ENCODE measurements around the gene CAPN5.

CAPN5 gene

DNA sequence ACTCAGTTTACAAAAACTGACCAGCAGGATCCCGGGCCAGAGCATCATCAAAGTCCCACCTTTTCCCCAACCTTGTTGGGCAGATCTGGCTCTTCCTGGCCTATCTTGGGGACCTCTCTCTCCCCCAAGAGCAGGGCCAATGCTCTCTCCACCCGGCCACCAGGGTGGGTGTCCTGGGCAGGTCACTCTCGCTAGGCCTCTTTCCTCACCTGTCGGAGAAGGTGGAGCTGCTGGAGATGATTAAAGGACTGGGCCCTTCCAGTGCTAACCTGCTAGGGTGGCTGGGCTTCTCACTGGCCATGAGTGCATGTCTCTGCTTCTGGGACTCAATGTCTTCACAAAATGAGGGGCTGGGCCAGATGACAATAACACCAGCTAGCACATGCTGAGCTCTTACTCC, 2.9 kb upstream of the CAPN5 start:
- no peak for DNase-seq (ENCODE audit: low read depth in 2 of 2)

DNA sequence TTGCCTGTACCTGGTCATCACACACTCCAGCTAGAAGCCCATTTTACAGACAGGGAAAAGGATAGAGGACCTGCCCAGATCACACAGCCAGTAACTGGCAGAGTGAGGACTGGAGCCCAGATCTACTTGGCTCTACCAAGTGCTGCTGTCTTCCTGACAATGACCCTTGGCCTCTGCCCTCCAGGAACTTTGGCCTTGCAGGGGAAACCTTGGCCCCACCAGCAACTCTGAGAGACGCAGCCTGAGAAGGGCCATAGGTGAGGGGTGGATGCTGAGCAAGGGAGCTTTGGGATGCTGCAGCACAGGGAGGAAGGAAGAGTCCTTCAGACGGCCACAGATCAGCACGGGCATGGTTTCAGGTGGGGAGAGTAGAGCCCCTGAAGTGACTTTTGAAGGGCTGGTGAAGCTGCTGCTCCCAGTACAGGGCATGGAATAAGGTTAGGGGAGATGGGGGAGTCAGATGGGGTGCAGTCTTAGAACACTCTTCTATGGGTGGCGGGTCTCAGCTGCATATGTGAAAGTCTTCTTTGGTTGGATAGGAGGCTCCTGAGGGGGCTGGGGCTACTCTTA, 2.0 kb upstream of the CAPN5 start:
- DNase-seq (ENCODE audit: low read depth in 2 of 2): no peak

GRCh38 chr11:77065878-77066228, 918 bp upstream of the CAPN5 start:
- DNase-seq (ENCODE audit: low read depth in 2 of 2): no peak

- no peak for DNase-seq (ENCODE audit: low read depth in 2 of 2)
These were observed 1.2 kb downstream of the CAPN5 start for GRCh38 chr11:77067861-77068443.

- DNase-seq (ENCODE audit: low read depth in 2 of 2): no peak
These were observed 1.9 kb downstream of the CAPN5 start for GRCh38 chr11:77068457-77069335.

DNA sequence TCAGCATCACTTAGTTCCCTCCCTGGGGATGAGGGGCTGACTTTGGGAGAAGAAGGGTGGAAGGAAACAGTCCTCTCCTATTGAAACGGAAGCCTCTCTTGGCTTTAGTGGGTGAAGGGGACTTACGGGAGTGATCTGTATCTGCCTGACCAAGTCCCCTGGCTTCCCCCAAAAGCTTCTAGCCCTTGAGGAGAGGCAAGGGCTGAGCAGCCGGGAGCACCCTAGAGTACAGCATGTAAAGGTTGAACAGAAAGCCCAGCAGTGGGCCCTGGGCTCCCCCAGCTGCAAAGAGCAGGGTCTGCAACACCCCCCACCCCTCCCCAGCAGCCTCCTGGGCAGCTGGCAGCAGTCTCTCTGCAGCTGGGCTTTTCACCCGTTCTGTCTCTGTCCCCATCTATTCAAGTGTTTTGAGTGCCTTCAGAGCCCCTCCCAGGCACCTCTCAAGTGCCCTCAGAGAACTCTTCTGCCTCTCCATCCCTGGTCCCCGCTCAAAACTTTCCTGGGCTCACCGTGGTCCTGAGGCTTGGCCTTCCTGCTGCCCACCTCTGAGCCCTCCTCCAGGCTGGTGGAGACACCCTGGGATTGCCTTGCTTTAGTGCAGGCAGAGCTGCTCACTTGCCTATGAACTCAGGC, 2.7 kb downstream of the CAPN5 start:
- no peak for DNase-seq (ENCODE audit: low read depth in 2 of 2)

DNA sequence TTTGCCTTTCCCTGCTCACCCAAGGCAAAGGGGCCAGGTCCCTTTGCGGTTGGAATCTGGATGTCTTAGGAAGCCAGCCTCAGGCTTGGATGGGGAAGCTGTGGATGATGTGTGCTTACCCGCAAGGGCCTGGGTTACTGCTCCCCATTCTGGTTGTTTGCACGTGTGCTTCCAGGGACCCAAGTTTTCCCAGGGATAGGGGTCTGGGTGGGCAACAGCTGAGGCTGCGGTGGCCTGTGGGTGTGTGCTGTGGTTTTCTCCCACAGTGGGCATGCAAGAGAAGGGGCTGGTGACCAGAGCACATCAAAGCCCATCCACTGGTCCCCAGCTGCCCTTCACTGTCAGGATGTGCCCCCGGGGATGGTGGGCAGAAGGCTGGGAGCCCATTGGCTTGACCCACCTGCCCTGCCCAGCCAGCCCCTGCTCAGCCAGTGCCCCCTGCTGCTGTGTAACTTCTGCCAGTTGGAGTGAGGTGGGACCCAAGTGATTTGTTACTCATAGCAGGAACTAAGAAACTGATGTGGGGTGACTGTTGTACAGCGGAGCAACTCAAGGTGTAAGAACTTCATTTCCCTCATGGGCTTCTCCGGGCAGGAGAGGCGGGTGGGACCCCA, 3.3 kb downstream of the CAPN5 start:
- DNase-seq (ENCODE audit: low read depth in 2 of 2): no peak

- DNase-seq (ENCODE audit: low read depth in 2 of 2): no peak
These were observed 4.3 kb downstream of the CAPN5 start for GRCh38 chr11:77071077-77071476.

GRCh38 chr11:77071671-77072605, 5.2 kb downstream of the CAPN5 start:
- no peak for DNase-seq (ENCODE audit: low read depth in 2 of 2)

DNA sequence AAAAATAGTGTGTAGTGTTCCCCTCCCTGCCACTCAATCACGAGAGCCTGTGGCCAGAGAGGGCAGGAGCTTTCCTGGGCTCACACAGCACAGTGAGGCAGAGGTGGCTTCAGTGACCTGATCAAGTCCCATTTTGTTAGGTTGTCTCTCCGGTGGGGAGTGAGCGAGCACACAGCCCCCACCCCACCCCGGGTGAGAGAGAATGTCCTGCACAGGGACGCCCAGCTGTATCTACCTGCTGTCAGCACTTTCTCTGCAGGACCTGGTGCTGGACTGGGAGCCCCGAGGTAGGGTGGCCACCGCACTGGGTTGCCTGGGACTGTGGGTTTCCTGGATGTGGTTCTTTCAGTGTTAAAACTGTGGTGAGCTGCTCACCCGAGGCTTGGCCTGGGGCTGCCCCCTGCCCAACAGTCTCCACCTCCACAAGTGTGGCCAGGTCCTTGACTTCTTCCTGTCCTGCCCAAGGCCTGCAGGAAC, 6.1 kb downstream of the CAPN5 start:
- DNase-seq (ENCODE audit: low read depth in 2 of 2): no peak

GRCh38 chr11:77073328-77074001, 6.7 kb downstream of the CAPN5 start:
- DNase-seq (ENCODE audit: low read depth in 2 of 2): peak; percentile 65 to 68

DNA sequence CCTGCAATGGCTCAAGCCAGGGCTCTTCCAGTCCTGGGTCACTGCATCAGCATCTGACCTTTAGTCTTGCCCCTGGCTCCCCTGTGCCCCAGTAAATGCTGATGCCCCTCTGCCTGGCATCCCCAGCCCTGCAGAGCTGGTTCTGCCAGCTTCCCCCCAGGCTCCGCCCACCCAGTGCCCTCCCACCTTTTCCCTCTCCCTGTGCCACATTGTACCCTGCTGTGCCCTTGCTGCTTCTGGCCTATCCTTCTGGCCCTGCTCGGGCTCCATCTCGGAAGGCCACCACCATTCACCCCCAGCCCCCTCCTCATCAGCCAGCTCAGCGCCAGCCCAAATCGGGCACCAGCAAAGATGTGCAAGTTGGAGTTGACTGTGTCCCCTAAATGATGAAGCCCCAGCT, 7.4 kb downstream of the CAPN5 start:
- no peak for DNase-seq (ENCODE audit: low read depth in 2 of 2)

DNA sequence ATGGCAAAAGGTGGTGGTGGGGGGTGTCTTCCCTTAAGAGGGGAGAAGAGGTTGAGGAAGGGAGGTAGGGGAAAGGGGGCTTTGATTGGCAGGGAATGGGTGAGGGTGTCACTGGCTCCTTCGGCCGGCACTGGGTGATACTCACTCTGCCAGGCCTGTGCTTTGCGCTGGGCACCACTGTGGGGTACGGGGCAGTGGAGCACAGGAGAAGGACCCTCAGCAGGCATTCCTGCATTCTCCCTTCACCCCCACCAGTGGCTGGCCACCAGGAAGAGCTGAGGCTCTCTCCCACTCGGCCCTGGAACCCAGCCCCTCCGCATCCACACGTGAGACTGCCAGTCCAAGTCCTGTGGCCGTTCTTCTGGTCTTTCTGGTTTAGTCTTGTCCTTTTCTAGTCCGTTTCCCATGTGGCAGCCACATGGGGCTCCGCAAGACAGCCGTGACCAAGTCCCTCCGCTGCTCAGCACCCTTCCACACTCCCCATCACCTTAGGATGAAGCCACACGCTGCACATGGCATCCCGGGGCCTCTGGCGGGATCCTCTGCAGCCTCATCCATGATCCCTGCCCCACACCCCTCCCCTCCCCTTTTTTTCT, 8.0 kb downstream of the CAPN5 start:
- DNase-seq (ENCODE audit: low read depth in 2 of 2): no peak

DNA sequence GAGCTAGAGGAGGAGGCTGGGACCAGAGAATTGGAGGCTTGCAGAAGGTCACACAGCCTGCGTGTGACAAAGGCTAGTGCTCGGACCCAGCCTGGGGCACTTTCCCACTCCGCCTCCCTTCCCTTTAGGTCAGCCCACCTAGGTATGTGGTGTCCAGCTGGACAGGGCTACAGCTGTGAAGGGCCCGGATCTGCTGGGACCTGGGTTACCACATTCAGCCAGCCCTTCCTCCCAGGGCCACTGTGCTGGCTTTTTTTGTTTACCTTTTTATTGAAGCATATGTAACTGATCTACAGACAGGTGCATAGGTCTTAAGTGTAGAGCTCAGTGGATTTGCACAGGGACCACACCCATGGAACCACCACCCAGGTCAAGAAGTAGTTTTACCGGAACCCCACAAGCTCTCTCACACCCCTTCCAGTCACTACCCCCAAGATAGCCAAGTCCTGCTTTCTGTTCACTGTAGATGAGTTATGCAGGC, 8.7 kb downstream of the CAPN5 start:
- no peak for DNase-seq (ENCODE audit: low read depth in 2 of 2)

GRCh38 chr11:77079666-77080065, 12.9 kb downstream of the CAPN5 start:
- DNase-seq (ENCODE audit: low read depth in 2 of 2): no peak

GRCh38 chr11:77080643-77081210, 14.0 kb downstream of the CAPN5 start:
- no peak for DNase-seq (ENCODE audit: low read depth in 2 of 2)

- DNase-seq (ENCODE audit: low read depth in 2 of 2): no peak
These were observed 14.6 kb downstream of the CAPN5 start for GRCh38 chr11:77081381-77081851.

DNA sequence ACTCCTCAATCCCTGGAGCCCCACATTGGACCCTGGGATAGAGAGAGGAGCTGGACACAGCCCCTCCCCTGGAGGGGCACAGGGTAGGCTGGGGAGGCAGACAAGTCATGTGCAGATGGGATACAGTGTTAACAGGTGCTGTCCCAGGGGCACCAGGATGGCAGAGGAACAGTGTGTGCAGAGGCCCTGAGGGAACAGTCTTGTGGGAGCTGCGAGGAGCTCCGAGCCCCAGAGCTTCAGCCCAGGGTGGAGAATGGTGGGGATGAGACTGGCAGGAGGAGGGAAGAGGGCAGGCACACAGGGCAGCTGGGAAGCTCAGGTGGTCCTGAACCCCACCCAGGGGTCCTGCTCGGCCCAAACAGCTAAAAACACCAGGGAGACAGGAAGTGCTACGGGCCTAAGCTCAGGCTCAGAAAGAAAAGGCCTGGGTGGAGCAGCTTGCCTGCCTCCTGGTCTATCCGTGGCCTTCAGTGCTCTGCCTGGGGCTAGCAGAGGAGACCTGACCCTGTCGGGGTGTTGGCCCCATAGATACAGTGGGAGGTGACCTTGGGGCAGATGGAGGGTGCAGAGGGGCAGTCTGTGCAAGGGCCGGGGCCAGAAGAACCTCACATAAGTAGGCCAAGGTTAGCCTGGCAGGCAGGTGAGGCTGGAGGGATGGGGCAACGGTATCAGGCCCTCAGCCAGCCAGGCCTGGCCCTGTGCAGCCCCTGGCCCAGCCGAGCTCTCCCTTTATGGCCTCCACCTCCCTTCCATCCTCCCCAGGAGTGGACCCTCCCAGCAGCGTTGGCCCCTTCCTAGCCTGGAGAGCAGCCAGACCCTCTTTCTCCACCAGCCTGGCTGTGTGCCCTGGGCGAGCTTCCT, 15.4 kb downstream of the CAPN5 start:
- no peak for DNase-seq (ENCODE audit: low read depth in 2 of 2)

All from fibroblast of skin of left biceps (primary cell).